BLaER1 (cell line): ENCODE results near the gene THRSP.
"Not testable (repeated sequence)": the region's sequence is repeated elsewhere in the genome, so short reads cannot be mapped to it uniquely, and the experiment has no call there.

Source experiments
- H3K27ac ChIP-seq: shearing (Covaris generic); formaldehyde crosslinking; 2 replicates; pipeline ENCODE4 v1.8.1; 2022
- H3K27me3 ChIP-seq: shearing (Covaris generic); formaldehyde crosslinking; 2 replicates; pipeline ENCODE4 v1.8.1; 2022
- H3K36me3 ChIP-seq: shearing (Covaris generic); formaldehyde crosslinking; 2 replicates; pipeline ENCODE4 v1.8.1; 2022
- H3K4me1 ChIP-seq: shearing (Covaris generic); formaldehyde crosslinking; 2 replicates; pipeline ENCODE4 v1.8.1; 2022
- H3K4me2 ChIP-seq: shearing (Covaris generic); formaldehyde crosslinking; 2 replicates; pipeline ENCODE4 v1.8.1; 2022
- H3K4me3 ChIP-seq: shearing (Covaris generic); formaldehyde crosslinking; 2 replicates; pipeline ENCODE4 v1.8.1; 2022
- H3K9ac ChIP-seq: shearing (Covaris generic); formaldehyde crosslinking; 2 replicates; pipeline ENCODE4 v1.8.1; 2022
- H3K9me3 ChIP-seq: shearing (Covaris generic); formaldehyde crosslinking; 2 replicates; pipeline ENCODE4 v1.8.1; 2022
- H4K20me1 ChIP-seq: shearing (Covaris generic); formaldehyde crosslinking; 2 replicates; pipeline ENCODE4 v1.8.1; 2022
- Cebpa-rat ChIP-seq: shearing (Covaris generic); IDR thresholded peaks from 2 replicates; pipeline ENCODE4 v1.8.1; 2022

Gene THRSP

DNA sequence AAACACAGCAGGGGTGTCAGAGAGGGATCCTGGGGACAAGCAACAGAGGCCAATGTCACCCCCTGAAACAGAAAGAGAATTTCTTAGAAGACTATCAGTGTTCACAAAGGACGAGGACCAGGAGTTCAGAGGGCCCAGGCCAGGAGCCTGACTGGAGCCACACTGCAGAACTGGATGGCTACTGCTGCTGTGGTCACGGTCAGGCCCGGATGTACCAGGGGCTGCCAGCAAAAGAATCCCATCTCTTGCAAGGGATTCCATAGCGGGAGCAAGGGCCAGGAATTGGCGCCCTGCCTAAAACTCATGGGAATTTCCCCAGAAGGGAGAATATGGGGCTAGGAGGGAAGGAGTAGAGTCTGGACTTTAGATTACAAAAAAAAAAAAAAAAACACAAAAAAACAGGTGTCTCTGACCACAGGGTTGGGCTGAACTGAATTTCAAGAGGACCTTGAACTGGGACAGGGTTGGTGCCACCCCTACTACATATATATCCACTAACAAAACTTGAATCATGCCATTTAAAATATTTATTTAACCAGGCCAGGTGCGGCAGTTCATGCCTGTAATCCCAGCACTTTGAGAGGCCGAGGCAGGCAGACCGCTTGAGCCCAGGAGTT lies 24.9 kb upstream of the THRSP start:
- no peak for TF ChIP-seq Cebpa-rat
- Histone ChIP-seq H4K20me1 (no peaks in the 10 kb centered on the region), H3K27ac (no peak overlapping the region), H3K9me3 (no peaks in the 10 kb centered on the region), H3K36me3 (no peaks in the 10 kb centered on the region), H3K9ac (no peak overlapping the region), H3K4me1 (peaks cover 17% of the 10 kb centered on the region), H3K4me3 (no peak overlapping the region), H3K4me2 (no peak overlapping the region), H3K27me3 (no peaks in the 10 kb centered on the region)

DNA sequence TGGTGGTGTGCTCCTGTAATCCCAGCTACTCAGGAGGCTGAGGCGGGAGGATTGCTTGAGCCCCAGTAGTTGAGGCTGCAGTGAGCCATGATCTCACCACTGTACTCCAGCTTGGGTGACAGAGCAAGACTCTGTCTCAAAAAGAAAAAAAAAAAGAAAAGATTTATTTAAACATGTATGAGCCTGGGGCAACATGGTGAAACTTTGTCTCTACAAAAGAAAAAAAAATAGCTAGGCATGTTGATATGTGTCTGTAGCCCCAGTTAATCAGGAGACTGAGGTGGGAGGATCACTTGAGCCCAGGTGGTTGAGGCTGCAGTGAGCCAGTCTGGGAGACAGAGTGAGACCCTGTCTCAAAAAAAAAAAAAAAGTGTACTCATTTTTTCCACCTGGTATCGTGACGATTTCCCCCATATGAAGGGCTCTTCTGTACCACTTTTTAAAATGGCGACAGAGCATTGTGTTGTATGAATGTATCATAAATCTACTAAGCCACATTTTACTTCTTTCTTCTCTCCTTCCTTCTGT lies 24.2 kb upstream of the THRSP start:
- H3K36me3 ChIP-seq = no peaks in the 10 kb centered on the region
- no peaks in the 10 kb centered on the region for H3K9me3 ChIP-seq
- no peak overlapping the region for H3K9ac ChIP-seq
- H3K27ac ChIP-seq = peak overlapping the region; percentile 82
- H3K4me2 ChIP-seq = peak overlapping the region; percentile 77
- H3K4me1 ChIP-seq = peaks cover 17% of the 10 kb centered on the region
- TF ChIP-seq Cebpa-rat = no peak
- no peaks in the 10 kb centered on the region for H4K20me1 ChIP-seq
- no peaks in the 10 kb centered on the region for H3K27me3 ChIP-seq
- no peak overlapping the region for H3K4me3 ChIP-seq

DNA sequence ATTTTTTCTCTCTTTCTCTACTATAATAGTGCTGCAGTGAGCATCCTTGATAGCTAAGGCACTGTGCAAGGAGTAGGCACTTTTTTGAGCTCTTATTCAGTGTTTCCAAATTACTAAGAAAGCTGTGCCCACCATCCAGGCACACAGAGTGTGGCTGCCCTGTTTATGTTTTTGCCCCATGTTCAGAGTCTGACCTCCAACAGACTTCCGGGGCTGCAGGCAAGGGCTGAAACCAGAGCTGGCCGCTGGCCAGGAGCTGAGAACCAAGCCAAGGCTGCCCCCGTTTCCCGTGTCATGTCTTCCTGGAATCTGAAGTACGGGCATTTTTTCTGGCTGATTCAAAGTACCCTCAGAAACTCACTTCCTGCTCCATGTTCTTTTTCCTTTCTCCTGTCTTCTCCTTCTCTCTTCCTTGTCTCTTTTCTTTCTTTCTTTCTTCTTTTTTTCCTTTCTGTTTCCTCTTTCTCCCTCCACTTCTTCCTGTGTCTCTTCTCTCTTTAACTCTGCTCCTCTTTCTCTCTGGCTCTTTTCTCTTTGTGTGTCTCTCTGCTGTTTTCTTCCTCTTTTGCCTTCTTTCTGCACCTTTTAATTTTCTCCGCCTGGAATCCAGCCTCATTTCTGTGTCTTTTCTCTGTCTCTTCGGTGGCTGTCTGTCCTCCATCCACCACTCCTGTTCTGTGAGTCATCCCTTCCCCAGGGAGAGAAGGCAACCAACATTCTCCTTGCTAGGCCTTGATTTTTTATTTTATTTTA lies 23.6 kb upstream of the THRSP start:
- peaks cover 17% of the 10 kb centered on the region for H3K4me1 ChIP-seq
- no peak for TF ChIP-seq Cebpa-rat
- H3K9me3 ChIP-seq = 0 out of 2 replicates have a peak, but pooled peaks cover 4% of the 10 kb centered on the region
- H4K20me1 ChIP-seq = no peaks in the 10 kb centered on the region
- H3K27ac ChIP-seq = peak overlapping the region; percentile 82
- peak overlapping the region; percentile 77 for H3K4me2 ChIP-seq
- H3K4me3 ChIP-seq = 0 out of 2 replicates have a peak overlapping the region, but pooled peaks have one; percentile 4
- H3K27me3 ChIP-seq = no peaks in the 10 kb centered on the region
- peak overlapping the region; percentile 56; the same call in 1 of the 2 replicates for H3K9ac ChIP-seq
- no peaks in the 10 kb centered on the region for H3K36me3 ChIP-seq

DNA sequence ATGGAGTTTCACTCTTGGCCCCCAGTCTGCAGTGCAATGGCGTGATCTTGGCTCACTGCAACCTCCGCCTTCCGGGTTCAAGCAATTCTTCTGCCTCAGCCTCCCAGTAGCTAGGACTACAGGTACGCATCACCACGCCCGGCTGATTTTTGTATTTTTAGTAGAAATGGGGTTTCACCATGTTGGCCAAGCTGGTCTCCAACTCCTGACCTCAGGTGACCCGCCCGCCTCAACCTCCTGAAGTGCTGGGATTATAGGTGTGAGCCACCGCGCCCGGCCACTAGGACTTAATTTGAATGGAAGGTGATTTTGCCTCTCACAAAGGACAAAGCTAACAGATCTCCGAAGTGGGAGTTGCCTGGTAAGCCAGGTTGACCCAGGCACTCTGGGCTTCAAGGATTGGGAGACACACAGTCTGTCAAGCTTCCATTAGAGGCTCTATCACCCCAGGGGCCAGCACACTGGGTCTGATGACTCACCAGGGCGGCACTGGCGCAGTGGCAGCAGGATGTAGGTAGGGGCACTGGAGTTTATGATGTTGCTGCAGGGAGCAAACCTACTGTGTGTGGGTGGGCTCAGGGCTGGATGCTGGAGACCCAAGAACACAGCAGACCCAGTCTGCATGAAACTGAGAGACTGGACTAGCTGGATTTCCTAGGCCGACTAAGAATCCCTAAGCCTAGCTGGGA lies 22.8 kb upstream of the THRSP start:
- Histone ChIP-seq H3K4me1 (peaks cover 19% of the 10 kb centered on the region), H3K4me2 (peak overlapping the region; percentile 77; the same call in 1 of the 2 replicates), H3K4me3 (no peak overlapping the region), H4K20me1 (no peaks in the 10 kb centered on the region), H3K27me3 (no peaks in the 10 kb centered on the region), H3K9me3 (0 out of 2 replicates have a peak, but pooled peaks cover 4% of the 10 kb centered on the region), H3K9ac (no peak overlapping the region), H3K27ac (no peak overlapping the region), H3K36me3 (no peaks in the 10 kb centered on the region)
- TF ChIP-seq Cebpa-rat = no peak

DNA sequence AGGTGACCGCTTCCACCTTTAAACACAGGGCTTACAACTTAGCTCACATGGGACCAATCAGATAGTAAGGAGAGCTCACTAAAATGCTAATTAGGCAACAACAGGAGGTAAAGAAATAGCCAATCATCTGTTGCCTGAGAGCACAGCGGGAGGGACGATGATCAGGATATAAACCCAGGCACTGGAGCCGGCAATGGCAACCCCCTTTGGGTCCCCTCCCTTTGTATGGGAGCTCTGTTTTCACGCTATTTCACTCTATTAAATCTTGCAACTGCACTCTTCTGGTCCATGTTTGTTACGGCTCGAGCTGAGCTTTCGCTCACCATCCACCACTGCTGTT lies 22.3 kb upstream of the THRSP start:
- H3K27me3 ChIP-seq, H3K9me3 ChIP-seq, H3K36me3 ChIP-seq, H3K4me2 ChIP-seq, H4K20me1 ChIP-seq, H3K27ac ChIP-seq, H3K4me3 ChIP-seq, H3K9ac ChIP-seq: not testable (repeated sequence)
- peaks cover 25% of the 10 kb centered on the region for H3K4me1 ChIP-seq

DNA sequence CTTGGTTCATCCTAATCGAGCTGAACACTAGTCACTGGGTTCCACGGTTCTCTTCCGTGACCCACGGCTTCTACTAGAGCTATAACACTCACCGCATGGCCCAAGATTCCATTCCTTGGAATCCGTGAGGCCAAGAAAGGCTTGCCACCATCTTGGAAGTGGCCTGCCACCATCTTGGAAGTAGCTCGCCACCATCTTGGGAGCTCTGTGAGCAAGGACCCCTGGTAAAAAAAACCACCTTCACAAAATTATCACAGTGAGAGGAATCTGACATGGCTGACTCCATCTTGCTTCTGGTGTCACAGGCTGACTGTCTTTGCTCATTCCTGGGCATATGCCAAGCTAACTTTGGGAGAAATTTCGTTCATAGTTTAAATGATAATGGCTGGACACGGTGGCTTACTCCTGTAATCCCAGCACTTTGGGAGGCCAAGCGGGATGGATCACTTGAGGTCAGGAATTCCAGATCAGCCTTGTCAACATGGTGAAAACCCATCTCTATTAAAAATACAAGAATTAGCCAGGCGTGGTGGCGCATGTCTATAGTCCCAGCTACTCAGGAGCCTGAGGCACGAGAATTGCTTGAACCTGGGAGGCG lies 21.7 kb upstream of the THRSP start:
- no peaks in the 10 kb centered on the region for H3K36me3 ChIP-seq
- H3K27me3 ChIP-seq = no peaks in the 10 kb centered on the region
- H3K4me1 ChIP-seq = peaks cover 26% of the 10 kb centered on the region
- H3K4me3 ChIP-seq = no peak overlapping the region
- 0 out of 2 replicates have a peak, but pooled peaks cover 4% of the 10 kb centered on the region for H3K9me3 ChIP-seq
- no peak overlapping the region for H3K9ac ChIP-seq
- TF ChIP-seq Cebpa-rat = no peak
- no peak overlapping the region for H3K27ac ChIP-seq
- no peak overlapping the region for H3K4me2 ChIP-seq
- no peaks in the 10 kb centered on the region for H4K20me1 ChIP-seq

DNA sequence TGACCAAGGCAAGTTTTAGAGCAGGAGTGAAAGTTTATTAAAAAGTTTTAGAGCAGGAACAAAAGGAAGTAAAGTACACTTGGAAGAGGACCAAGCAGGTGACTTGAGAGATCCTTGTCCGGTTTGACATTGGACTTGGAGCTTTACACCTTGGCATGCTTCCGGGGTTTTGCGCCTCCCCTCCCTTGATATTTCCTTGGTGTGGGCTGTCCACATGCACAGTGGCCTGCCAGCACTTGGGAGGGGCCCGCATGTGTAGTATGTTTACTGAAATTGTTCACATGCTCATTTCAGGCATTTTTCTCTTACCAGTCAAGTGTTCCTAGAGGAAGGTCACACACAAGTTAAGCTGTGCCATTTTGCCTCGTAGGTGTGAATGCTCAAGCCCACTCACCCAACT lies 19.0 kb upstream of the THRSP start:
- no peaks in the 10 kb centered on the region for H4K20me1 ChIP-seq

DNA sequence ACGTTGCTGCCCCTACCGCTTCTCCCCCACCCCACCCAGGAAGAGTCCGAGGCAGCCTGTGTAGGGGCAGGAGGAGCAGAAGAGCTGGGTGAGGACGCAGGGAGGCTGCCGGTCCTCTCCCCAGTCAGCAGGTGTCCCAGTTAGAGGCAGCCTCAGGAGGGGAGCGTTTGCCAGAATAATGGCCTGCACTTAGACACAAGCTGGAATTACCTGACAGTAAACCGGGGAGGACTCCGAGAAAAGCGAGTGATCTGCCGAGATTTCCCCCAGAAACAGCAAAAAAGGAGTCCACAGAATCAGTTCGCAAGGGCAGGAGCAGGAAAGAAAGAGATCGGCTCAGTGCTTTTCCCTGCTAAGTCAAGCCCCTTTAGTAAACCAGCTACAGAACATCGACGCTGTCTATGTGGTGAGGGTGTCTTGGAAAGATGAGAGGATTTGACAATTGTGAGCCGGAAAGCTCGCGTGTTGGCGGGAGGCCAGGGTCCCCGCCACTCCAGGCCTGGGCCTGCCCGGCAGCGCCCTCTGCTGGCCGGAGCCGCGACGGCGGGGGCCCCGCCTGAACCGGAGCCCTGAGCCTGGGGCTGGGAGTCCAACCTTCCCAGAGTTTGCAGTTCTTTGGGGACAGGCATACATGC lies 17.7 kb upstream of the THRSP start:
- Histone ChIP-seq H3K9ac (no peak overlapping the region), H3K27ac (no peak overlapping the region)
- TF ChIP-seq Cebpa-rat = no peak

More for the DNA sequence above, 19.0 kb upstream of the THRSP start:
- Histone ChIP-seq H3K27ac (no peak overlapping the region), H3K9ac (no peak overlapping the region), H3K27me3 (no peaks in the 10 kb centered on the region), H3K36me3 (no peaks in the 10 kb centered on the region), H3K4me2 (no peak overlapping the region), H3K4me3 (no peak overlapping the region), H3K4me1 (peaks cover 20% of the 10 kb centered on the region), H3K9me3 (0 out of 2 replicates have a peak, but pooled peaks cover 4% of the 10 kb centered on the region)
- no peak for TF ChIP-seq Cebpa-rat

DNA sequence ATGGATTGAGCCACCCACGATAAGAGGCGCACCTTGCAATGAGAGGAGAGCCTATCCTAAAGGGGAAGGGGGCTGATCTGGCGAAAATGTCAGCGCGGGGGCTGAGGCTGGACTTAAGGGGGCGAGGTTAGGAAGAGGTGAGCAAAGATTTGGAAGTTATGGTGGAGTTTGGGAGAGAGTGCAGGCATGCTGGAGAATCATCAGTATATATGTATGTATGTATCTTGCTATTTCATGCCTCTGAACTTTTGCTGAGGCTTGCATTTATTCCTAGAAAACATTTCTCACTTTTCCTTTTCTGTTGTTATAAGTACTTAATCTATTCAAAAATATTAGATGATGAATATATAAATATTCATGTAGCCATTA lies 17.2 kb upstream of the THRSP start:
- no peak for TF ChIP-seq Cebpa-rat
- Histone ChIP-seq H4K20me1 (no peaks in the 10 kb centered on the region), H3K27me3 (no peaks in the 10 kb centered on the region), H3K9ac (no peak overlapping the region), H3K27ac (no peak overlapping the region), H3K4me3 (no peak overlapping the region), H3K9me3 (0 out of 2 replicates have a peak, but pooled peaks cover 4% of the 10 kb centered on the region), H3K4me1 (peaks cover 9% of the 10 kb centered on the region), H3K36me3 (no peaks in the 10 kb centered on the region), H3K4me2 (peak overlapping the region; percentile 51)

More for the DNA sequence above, 17.7 kb upstream of the THRSP start:
- Histone ChIP-seq H3K27me3 (no peaks in the 10 kb centered on the region), H3K4me3 (no peak overlapping the region), H3K36me3 (no peaks in the 10 kb centered on the region), H3K9me3 (0 out of 2 replicates have a peak, but pooled peaks cover 4% of the 10 kb centered on the region), H4K20me1 (no peaks in the 10 kb centered on the region), H3K4me2 (peak overlapping the region; percentile 51), H3K4me1 (peaks cover 9% of the 10 kb centered on the region)
